SK-N-SH treated with all-trans-retinoic acid at 6 μM for 48 hours (cell line): ENCODE results near the gene LMCD1.

Experiments used
- ATAC-seq: fragments of 200-7000 bp; cut with Tn5 transposase; 3 replicates; pipeline ENCODE4 v1.9.1; 2020; ENCODE audit warnings: mild to moderate bottlenecking, moderate library complexity
- ARNTL ChIP-seq: fragments of 450-650 bp; formaldehyde crosslinking; IDR thresholded peaks from 2 replicates; pipeline ENCODE4 v1.5.0; 2020; ENCODE audit warnings: low read depth, mild to moderate bottlenecking, moderate library complexity, borderline replicate concordance
- BACH2 ChIP-seq: fragments of 250-450 bp; sonication (Bioruptor Pico); IDR thresholded peaks from 2 replicates; pipeline ENCODE4 v1.9.0; 2021; ENCODE audit warnings: mild to moderate bottlenecking, borderline replicate concordance
- CSDC2 ChIP-seq: fragments of 250-450 bp; sonication (Bioruptor Pico); IDR thresholded peaks from 2 replicates; pipeline ENCODE4 v1.5.0; 2020; ENCODE audit warnings: mild to moderate bottlenecking, moderate library complexity
- GLIS3 ChIP-seq: fragments of 250-450 bp; sonication (Bioruptor Pico); IDR thresholded peaks from 2 replicates; pipeline ENCODE4 v1.5.0; 2020; ENCODE audit warnings: mild to moderate bottlenecking, moderate library complexity
- ISL1 ChIP-seq: fragments of 250-450 bp; sonication (Bioruptor Pico); IDR thresholded peaks from 2 replicates; pipeline ENCODE4 v2.1.2; 2022; ENCODE audit warnings: mild to moderate bottlenecking, moderate library complexity
- OSR1 ChIP-seq: fragments of 250-450 bp; sonication (Bioruptor Pico); IDR thresholded peaks from 2 replicates; pipeline ENCODE4 v1.8.0; 2022; ENCODE audit warnings: moderate library complexity, mild to moderate bottlenecking, inconsistent platforms
- PPARA ChIP-seq: fragments of 250-450 bp; sonication (Bioruptor Pico); IDR thresholded peaks from 2 replicates; pipeline ENCODE4 v1.5.0; 2020; ENCODE audit warnings: mild to moderate bottlenecking, borderline replicate concordance
- RARB ChIP-seq: fragments of 250-450 bp; sonication (Bioruptor Pico); IDR thresholded peaks from 2 replicates; pipeline ENCODE4 v1.8.0; 2021; ENCODE audit warnings: mild to moderate bottlenecking, moderate library complexity
- SNAI2 ChIP-seq: fragments of 250-450 bp; sonication (Bioruptor Pico); IDR thresholded peaks from 2 replicates; pipeline ENCODE4 v1.5.0; 2020; ENCODE audit warnings: mild to moderate bottlenecking, moderate library complexity
- TCF4 ChIP-seq: fragments of 250-450 bp; sonication (Bioruptor Pico); IDR thresholded peaks from 2 replicates; pipeline ENCODE4 v1.8.0; 2021; ENCODE audit warnings: mild to moderate bottlenecking, moderate library complexity, borderline replicate concordance
- TOX ChIP-seq: fragments of 250-450 bp; sonication (Bioruptor Pico); IDR thresholded peaks from 2 replicates; pipeline ENCODE4 v1.8.0; 2021; ENCODE audit warnings: mild to moderate bottlenecking, moderate library complexity, borderline replicate concordance
- ZFP3 ChIP-seq: fragments of 250-450 bp; sonication (Bioruptor Pico); IDR thresholded peaks from 2 replicates; pipeline ENCODE4 v1.5.0; 2020; ENCODE audit warnings: mild to moderate bottlenecking, moderate library complexity
- ZFP30 ChIP-seq: fragments of 450-650 bp; formaldehyde crosslinking; IDR thresholded peaks from 2 replicates; pipeline ENCODE4 v1.5.0; 2022; ENCODE audit warnings: mild to moderate bottlenecking, moderate library complexity
- ZNF565 ChIP-seq: fragments of 450-650 bp; formaldehyde crosslinking; conservative IDR thresholded peaks from 2 replicates; pipeline ENCODE4 v1.5.0; 2020; ENCODE audit warnings: low read depth, mild to moderate bottlenecking, moderate library complexity
- ZNF70 ChIP-seq: fragments of 450-650 bp; formaldehyde crosslinking; IDR thresholded peaks from 2 replicates; pipeline ENCODE4 v1.5.0; 2020; ENCODE audit warnings: mild to moderate bottlenecking, moderate library complexity
- ZNF8 ChIP-seq: fragments of 450-650 bp; formaldehyde crosslinking; IDR thresholded peaks from 2 replicates; pipeline ENCODE4 v1.5.0; 2020; ENCODE audit warnings: mild to moderate bottlenecking, moderate library complexity
- TF ChIP-seq, protein P1 (sequence below): fragments of 250-450 bp; sonication (Bioruptor Pico); IDR thresholded peaks from 2 replicates; pipeline ENCODE4 v1.5.0; 2020; ENCODE audit warnings: mild to moderate bottlenecking, moderate library complexity
- TF ChIP-seq, protein P2 (sequence below): fragments of 250-450 bp; sonication (Bioruptor Pico); IDR thresholded peaks from 2 replicates; pipeline ENCODE4 v1.8.0; 2020; ENCODE audit warnings: mild to moderate bottlenecking, moderate library complexity, borderline replicate concordance
- TF ChIP-seq, protein P3 (sequence below): fragments of 250-450 bp; sonication (Bioruptor Pico); IDR thresholded peaks from 2 replicates; pipeline ENCODE4 v1.8.0; 2021; ENCODE audit warnings: low read depth, mild to moderate bottlenecking, moderate library complexity, borderline replicate concordance
- TF ChIP-seq, protein P4 (sequence below): fragments of 250-450 bp; sonication (Bioruptor Pico); IDR thresholded peaks from 2 replicates; pipeline ENCODE4 v1.5.1; 2020; ENCODE audit warnings: low read depth, mild to moderate bottlenecking, moderate library complexity

LMCD1 gene

DNA sequence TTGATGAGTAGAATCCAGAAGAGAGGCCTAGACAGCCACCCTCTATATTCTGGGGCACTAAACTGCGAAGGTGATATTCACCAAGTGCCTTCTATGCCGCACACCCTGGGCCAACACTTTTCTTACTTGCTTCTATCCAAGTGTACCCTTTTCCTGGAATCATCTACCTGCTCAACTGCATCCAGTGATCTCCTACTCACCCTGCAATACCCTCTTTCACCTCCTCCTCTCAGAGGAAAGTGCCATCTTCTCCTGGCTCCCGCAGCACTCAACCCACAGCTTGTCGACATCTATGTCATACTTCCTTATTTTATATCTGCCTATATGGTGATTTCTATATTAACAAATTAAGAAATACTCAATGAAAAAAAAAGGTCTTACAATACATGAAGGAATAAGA lies 28.6 kb upstream of the LMCD1 start:
- no peak for ATAC-seq
- TF ChIP-seq OSR1 (CRISPR knock-in tag) (no peak), ZFP3 (CRISPR knock-in tag) (peak; percentile 86)

DNA sequence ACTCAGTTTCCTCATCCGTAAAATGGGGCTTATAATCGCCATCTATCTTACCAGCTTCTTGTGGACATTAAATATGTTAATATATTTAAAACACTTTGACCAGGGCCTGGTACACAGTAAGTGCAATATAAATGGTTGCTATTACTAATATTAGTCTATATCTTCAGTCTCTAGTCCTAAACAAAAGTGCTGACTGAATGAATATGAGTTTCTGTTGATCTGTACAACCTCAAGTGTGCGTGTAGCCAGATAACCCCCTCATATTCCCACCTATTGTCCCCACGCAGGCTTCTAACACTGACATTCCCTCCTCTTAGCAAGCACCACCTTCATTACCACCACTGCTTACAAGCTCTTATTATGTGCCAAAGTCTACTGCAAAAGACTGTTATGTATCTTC lies 27.6 kb upstream of the LMCD1 start:
- TF ChIP-seq CSDC2 (CRISPR knock-in tag) (no peak), SNAI2 (CRISPR knock-in tag) (no peak), OSR1 (CRISPR knock-in tag) (no peak), RARB (CRISPR knock-in tag) (no peak), ZNF8 (CRISPR knock-in tag) (no peak), ZNF70 (CRISPR knock-in tag) (no peak), TCF4 (CRISPR knock-in tag) (no peak), ZNF565 (CRISPR knock-in tag) (no peak), ISL1 (CRISPR knock-in tag) (no peak), TOX (CRISPR knock-in tag) (no peak), GLIS3 (CRISPR knock-in tag) (no peak), PPARA (CRISPR knock-in tag) (no peak)
- TF ChIP-seq, protein P1, sequence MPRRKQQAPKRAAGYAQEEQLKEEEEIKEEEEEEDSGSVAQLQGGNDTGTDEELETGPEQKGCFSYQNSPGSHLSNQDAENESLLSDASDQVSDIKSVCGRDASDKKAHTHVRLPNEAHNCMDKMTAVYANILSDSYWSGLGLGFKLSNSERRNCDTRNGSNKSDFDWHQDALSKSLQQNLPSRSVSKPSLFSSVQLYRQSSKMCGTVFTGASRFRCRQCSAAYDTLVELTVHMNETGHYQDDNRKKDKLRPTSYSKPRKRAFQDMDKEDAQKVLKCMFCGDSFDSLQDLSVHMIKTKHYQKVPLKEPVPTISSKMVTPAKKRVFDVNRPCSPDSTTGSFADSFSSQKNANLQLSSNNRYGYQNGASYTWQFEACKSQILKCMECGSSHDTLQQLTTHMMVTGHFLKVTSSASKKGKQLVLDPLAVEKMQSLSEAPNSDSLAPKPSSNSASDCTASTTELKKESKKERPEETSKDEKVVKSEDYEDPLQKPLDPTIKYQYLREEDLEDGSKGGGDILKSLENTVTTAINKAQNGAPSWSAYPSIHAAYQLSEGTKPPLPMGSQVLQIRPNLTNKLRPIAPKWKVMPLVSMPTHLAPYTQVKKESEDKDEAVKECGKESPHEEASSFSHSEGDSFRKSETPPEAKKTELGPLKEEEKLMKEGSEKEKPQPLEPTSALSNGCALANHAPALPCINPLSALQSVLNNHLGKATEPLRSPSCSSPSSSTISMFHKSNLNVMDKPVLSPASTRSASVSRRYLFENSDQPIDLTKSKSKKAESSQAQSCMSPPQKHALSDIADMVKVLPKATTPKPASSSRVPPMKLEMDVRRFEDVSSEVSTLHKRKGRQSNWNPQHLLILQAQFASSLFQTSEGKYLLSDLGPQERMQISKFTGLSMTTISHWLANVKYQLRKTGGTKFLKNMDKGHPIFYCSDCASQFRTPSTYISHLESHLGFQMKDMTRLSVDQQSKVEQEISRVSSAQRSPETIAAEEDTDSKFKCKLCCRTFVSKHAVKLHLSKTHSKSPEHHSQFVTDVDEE (CRISPR knock-in tag), result no peak
- TF ChIP-seq, protein P2, sequence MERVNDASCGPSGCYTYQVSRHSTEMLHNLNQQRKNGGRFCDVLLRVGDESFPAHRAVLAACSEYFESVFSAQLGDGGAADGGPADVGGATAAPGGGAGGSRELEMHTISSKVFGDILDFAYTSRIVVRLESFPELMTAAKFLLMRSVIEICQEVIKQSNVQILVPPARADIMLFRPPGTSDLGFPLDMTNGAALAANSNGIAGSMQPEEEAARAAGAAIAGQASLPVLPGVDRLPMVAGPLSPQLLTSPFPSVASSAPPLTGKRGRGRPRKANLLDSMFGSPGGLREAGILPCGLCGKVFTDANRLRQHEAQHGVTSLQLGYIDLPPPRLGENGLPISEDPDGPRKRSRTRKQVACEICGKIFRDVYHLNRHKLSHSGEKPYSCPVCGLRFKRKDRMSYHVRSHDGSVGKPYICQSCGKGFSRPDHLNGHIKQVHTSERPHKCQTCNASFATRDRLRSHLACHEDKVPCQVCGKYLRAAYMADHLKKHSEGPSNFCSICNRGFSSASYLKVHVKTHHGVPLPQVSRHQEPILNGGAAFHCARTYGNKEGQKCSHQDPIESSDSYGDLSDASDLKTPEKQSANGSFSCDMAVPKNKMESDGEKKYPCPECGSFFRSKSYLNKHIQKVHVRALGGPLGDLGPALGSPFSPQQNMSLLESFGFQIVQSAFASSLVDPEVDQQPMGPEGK, result no peak
- ATAC-seq, result no peak

DNA sequence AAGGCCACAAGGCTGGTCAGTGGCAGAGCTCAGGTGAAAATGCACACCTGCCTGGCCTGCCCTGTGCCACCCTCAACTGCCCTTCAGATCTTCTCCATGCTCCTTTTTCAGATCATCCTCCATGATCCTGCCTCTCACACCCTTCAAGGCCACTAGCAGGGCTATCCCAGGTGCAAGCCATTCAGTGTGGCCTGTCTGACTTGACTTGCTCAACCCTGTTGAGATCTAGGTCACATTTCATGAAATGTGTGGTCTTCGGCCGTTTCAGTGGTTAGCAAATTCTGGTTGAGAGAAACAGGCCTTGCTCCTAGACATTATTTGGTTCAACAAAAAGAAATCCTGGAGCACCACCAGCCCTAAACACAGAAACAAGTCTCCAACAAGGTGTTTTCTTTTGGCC lies 26.6 kb upstream of the LMCD1 start:
- ATAC-seq, result no peak
- TF ChIP-seq ZNF70 (CRISPR knock-in tag), result no peak
- TF ChIP-seq, protein P2, result no peak
- TF ChIP-seq TCF4 (CRISPR knock-in tag), result no peak
- TF ChIP-seq ZNF8 (CRISPR knock-in tag), result no peak
- no peak for TF ChIP-seq ISL1 (CRISPR knock-in tag)
- TF ChIP-seq BACH2 (CRISPR knock-in tag), result no peak
- TF ChIP-seq SNAI2 (CRISPR knock-in tag), result no peak
- TF ChIP-seq PPARA (CRISPR knock-in tag), result no peak
- TF ChIP-seq, protein P1 (CRISPR knock-in tag), result no peak
- no peak for TF ChIP-seq CSDC2 (CRISPR knock-in tag)
- no peak for TF ChIP-seq OSR1 (CRISPR knock-in tag)
- TF ChIP-seq ARNTL (CRISPR knock-in tag), result no peak
- TF ChIP-seq, protein P3, sequence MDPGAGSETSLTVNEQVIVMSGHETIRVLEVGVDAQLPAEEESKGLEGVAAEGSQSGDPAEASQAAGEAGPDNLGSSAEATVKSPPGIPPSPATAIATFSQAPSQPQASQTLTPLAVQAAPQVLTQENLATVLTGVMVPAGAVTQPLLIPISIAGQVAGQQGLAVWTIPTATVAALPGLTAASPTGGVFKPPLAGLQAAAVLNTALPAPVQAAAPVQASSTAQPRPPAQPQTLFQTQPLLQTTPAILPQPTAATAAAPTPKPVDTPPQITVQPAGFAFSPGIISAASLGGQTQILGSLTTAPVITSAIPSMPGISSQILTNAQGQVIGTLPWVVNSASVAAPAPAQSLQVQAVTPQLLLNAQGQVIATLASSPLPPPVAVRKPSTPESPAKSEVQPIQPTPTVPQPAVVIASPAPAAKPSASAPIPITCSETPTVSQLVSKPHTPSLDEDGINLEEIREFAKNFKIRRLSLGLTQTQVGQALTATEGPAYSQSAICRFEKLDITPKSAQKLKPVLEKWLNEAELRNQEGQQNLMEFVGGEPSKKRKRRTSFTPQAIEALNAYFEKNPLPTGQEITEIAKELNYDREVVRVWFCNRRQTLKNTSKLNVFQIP (CRISPR knock-in tag), result no peak
- TF ChIP-seq, protein P4, sequence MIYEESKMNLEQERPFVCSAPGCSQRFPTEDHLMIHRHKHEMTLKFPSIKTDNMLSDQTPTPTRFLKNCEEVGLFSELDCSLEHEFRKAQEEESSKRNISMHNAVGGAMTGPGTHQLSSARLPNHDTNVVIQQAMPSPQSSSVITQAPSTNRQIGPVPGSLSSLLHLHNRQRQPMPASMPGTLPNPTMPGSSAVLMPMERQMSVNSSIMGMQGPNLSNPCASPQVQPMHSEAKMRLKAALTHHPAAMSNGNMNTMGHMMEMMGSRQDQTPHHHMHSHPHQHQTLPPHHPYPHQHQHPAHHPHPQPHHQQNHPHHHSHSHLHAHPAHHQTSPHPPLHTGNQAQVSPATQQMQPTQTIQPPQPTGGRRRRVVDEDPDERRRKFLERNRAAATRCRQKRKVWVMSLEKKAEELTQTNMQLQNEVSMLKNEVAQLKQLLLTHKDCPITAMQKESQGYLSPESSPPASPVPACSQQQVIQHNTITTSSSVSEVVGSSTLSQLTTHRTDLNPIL, result no peak
- no peak for TF ChIP-seq RARB (CRISPR knock-in tag)
- TF ChIP-seq ZFP30 (CRISPR knock-in tag), result no peak
- TF ChIP-seq, all 23 proteins: peak for 0
